HG03565 (cell line): ENCODE data around the gene RFTN1.

ENCODE experiments used
- ATAC-seq: cut with Tn5 transposase; IDR thresholded peaks from one replicate; pipeline ENCODE4 v1.9.1; 2021; ENCODE audit warnings: mild to moderate bottlenecking, moderate library complexity; ENCODE audit not compliant: unreplicated experiment

The RFTN1 gene

DNA sequence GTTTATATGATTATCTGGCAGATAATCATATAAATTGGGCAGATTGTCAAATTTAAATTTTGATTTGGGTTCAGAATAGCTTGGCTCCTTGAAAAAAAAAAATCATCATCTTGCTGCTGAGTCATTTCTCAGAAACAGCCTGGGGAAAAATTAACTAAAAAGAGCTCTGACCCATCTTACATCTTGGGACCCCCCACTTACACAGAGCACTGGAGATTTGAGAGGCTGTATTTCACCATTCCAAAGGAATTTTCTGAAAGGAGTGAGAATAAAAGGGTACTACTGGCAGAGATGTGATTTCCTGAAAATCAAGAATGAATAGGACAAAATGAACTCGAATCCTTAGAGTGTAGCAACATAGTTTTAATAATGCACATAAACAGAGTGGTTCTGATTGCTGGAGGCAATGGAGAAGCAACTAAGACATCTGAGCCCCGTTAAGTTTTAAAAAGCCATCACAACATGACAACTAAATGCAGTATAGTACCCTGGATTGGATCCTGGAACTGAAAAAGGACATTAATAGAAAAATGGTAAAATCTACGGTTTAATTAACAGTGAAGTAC, 97.5 kb downstream of the RFTN1 start:
- no peak for ATAC-seq

DNA sequence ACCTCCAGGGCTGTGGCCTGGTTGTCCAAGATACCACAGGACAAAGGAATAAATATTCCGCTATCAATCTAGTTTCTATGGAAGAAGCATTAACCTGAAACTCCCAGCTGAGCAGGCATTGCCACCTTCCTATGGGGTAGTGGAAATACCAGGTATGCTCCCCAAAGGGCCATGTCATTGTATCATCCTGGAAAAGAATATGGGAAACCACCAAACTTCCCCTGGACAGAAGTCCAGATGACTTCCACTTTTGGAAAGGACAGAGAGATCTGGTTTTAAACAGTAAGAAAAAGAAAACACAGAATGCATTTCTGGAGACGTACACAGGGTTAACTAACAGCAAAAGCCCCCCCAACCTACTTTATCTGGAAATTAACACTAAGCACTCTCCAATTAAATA, 100.2 kb downstream of the RFTN1 start:
- ATAC-seq: no peak

DNA sequence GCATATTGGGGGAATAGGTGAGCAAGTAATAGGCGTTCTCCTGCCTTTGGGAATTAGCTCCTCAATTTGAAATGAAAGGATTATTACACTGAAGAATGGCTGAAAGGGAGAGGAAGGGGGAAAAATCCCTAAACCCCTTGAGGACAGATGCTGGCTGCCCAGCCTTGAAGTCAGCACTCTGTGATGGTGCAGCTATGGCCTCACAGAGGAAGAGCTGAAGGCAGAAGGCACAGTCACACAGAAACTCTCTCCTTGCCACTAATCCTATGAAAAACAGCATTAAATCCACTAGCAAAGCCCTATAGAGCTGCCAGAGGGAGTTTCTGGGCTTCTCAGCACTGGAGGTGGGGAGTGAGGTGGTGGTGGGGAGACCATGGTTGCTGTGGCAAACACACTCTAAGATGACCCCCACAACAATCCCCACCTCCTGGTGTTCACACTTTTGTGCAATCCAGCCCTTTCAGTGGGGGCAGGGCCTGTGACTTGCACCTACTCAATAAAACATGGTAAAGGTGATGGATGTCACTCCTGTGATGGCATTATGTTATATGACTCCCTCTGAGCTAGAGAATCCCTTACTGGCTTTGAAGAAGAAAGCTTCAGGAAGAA, 101.2 kb downstream of the RFTN1 start:
- no peak for ATAC-seq

DNA sequence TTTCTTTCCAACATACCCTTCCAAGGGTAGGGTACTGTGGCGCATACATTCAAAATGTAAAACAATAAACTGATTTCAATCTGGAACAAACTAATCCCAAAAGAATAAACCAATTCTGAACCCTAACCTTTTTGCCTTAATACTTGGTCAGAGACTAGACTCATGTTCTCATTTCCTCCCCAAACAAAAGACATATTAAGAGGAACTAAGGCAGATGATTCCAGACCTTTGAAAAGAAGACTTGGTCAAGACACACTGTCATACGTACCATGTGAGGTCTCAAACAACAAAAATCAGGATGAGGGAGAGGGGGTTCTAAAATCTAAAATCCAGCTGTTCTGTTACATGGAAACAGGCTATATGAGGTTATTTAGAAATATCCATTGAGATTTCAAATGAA, 102.1 kb downstream of the RFTN1 start:
- ATAC-seq: no peak

DNA sequence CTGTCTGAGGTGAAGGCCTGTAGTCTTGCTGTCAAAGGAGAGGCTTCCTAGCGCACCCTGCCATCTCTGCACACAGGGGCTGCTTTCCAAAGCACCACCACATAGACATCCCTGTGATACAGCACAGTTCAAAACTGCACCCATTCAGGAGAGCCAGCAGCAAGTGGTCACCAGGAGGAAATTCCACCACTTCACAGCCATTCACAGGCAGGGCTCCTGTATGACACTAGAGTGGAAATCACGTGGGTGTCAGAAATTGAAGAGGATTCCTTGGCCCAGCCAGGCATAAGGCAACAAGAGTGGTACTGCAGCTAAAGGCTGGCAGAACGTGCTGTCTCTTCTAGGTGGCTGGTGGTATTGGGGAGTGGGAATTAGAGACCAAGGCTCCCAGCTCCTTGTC, 102.8 kb downstream of the RFTN1 start:
- ATAC-seq: no peak

DNA sequence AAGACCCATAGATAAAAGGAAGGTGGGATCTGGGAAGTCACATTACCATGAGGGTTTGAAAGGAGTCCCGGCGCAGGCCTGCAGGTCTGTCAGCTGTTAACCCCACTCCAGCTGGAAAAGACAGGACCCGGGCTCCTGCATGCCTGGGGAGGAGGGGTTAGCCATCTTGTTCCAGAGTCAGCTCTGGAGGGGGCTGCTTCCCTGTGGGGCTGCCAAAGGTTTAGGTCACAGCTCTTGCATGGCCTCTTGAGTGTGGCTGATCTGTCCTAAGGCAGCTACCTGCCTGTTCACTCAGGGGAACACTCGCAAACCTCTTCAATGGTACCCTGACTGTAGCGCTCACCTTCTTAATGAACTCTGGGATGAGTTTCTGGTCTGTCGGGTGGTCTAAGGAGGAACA, 104.5 kb downstream of the RFTN1 start:
- no peak for ATAC-seq

DNA sequence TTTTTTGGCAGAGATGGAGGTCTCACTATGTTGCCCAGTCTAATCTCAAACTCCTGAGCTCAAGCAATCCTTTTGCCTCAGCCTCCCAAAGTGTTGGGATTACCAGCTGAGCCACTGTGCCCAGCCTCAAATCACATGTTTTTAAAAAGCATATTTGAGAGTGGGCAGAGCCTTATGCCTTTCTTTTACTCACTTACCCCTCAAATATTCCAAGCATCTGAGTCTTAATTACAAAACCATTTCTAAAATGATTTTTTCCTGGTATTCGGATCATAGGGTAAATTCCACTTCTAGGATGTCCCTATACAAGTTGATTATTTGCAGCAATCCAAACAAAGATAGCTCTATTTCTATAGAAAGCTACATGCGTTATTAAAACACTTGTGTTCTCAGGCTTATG, 106.1 kb downstream of the RFTN1 start:
- no peak for ATAC-seq

DNA sequence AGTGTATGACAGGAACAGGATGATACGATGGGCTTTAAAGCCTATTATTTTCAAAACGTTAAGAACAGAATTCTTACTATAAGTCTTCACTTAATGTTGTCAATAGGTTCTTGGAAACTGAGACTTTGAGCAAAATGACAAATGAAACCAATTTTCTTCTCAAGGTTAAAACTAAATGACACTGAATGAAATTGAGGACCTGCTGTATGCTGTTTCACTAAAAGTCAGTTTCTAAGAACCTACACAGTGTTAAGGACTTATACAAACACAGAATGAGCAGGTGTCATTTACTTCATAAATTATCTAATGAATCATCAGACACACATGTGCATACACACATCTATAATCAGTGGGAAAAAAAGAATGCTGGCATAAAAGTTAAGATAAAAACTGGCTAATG, 106.9 kb downstream of the RFTN1 start:
- no peak for ATAC-seq

DNA sequence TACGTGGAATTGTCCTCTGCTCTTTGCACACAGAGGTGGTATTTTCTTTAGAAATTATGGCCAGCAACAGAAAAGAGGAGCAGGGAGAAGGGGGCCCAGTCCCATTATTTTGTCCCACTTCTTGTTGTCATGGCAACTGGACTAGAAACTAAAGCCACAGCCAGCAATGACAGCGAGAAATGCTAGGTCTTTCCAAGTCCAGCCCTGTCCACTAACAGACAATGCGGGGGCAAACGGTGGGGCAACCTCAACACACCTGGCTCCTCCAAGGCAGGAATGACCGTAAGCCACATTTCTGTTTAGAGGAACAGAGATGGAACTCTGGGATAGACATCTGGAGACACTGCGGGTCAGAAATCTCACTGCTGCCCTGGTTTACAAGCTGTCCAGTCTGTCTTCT, 107.3 kb downstream of the RFTN1 start:
- no peak for ATAC-seq

DNA sequence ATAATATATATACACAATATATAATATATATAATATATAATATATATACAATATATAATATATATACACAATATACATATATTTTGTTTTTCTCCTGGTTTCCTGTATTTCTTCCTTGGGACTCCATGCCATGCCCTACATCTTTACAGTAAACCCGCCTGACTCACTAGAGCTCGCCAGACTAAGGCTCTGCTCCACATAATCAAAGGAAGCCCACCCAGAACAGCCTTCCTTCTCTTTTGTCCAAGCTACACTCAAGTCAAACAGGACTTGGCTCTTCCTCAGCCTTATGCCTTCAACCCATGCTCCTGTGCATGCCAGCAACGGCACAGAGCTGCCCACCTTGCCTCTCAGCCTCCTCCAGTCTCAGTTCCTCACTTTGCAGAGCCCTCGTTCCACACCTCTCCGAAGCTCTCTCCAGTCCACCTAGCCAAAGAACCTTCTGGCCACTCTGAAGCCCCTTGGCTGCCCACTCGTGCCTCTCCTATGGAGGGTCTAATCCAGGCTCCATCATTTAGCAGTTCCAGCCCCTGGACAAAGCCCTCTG, 109.1 kb downstream of the RFTN1 start:
- no peak for ATAC-seq

DNA sequence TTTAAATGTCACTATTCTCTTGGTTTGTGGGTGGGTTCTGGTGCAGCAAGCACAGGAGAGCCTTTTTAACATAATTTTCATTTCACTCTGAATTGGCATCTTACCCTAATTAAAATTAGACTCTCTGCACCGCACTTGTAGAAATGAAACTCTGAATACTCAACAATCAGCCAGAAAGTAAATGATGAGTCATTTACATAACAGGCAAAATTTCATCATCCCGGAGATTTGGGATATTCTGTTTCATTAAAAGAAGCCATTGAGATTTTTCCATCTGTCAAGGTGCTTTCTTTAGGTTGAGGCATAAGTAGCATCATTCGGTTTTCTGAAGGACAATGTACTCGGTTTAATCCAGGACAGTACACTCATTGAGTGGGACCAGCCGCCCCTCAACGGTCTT, 111.0 kb downstream of the RFTN1 start:
- ATAC-seq: no peak

DNA sequence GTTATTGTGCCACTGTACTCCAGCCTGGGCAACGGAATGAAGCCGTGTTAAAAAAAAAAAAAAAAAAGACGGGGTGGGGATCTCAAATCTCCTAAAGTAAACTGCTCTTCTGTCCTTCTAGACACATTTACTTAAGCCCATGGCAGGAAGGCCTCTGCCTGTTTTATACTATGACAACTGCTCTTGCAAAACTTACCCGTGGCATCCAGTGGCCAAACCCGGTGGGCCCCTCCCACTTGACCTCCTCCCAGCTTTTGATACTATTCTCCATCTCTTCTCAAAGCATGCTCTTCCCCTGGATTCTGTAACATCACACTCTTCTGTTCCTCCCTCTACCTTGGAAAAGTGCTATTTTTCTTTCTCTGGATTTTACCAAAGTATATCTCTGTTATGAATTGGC, 112.2 kb downstream of the RFTN1 start:
- no peak for ATAC-seq

DNA sequence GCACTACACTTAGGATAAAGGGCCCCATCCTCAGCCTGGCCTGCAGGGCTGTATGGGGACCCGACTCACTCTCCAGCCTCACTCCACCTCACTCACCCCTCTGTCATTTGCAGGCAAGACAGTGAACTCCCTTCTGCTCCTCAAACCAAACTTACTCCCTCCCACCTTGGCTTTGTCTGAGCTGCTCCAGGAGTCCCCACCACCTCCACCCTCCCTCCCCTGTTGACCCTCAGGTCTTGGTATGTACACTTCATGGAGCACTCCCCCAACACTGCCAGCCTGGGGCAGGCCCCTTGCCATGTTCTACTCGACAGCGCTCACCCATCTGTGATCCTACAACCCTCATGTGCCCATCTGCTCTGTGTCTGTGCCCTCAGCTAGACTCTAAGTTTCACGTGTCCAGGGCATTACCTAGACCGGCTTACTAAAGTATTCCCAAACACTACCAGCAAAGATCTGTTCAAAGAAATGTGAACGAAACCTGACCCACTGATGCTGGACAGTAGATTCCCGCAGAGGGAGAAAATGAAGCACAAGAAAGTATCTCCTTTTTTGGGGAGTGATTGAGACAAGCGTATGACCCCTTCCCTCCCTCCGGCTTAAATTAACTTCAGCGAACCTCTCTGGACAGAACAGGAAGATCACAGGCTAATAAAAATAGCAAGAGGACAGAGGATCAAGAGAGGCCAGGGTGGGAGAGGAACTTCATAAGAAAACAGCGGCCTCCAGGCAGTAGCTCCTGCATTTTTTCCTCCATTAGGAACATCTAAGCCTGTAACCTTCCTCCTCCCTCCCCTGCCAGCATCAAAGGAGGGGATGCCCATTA, 113.2 kb downstream of the RFTN1 start:
- no peak for ATAC-seq

DNA sequence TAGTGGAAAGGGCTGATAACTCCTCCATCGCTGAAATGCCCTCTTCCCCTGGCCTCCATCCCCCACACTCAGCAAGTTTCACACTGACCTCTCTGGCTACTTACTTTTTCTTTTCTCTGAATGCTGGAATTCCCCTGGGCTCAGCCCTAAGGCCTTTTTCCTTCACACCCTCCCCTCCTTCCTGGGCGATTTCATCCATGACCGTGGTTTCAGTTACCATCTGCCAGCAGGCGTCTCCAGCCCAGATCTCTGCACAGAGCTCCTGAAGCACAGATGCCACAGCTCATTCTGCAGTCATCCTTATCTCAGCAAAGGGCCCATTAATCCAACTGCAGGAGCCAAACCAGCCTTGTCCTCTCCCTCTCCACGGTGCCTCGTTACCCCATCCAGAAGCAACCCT, 114.0 kb downstream of the RFTN1 start:
- no peak for ATAC-seq

DNA sequence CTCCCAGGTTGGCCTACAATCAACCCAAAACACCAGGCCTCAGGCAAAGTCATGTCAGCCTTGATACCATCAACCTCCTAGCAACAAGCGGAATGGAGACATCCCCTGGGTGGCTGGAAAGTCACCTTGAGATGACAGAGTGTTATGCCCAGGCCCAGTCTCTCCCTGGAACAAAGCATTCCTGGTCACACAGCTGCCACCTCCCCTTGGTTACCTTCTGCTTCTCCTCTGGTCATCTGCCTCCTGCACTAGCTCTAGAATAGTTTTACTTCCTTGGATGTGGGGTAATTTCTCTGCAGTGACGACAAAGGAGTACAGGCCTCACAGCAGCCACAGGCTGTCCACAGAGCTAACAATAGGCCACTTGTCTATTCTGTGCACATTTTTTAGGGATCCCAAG, 114.9 kb downstream of the RFTN1 start:
- no peak for ATAC-seq

DNA sequence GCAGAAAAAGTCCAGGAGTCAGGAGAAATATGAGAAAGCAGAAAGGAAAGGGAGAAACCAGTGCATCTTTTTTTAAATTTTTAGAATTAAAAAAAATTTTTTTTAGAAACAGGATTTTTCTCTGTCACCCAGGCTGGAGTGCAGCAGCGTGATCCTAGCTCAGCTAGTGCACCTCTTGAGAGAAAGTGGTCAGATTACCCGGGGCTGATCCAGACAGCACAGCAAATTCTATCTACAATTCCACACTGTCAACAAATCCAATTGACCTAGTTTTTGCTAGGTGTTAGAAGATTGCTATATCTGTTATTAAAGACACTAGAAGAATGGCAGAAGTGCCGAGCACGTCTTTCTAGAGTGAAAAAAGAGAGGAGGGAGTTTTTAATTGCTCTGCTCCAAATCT, 117.3 kb downstream of the RFTN1 start:
- ATAC-seq: no peak

DNA sequence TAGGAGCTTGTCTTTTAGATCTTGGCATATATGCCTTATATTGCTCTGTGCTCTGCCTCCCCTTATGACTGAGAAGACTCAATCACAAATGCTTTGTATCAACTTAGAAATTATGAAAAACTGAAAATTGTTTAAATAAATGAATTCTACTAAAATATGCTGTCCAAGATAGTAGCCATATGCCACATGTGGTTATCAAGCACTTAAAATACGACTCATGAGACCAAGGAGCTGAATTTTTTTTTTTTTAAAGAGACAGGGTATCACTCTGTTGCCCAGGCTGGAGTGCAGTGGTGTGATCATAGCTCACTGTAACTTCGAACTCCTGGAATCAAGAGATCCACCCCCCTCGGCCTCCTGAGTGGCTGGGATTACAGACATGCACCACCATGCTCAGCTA, 118.3 kb downstream of the RFTN1 start:
- ATAC-seq: no peak

DNA sequence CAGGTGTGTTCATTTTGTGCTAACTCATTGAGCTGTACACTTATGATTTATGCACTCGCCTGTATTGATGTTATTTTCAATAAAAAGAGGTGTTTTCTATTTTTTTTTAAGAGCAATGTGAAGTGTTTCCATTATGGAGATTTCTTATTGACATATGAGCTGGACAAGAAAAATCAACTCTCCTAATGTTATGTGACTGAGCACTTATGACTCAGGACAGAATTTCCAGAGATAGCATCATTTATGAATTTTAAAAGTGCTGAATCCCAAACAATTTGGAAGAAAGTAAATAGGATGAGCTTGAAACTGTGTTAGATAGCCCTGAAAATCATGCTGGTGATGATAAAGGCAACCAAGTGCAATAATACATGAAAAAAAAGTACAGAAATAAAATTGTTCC, 118.9 kb downstream of the RFTN1 start:
- ATAC-seq: no peak

DNA sequence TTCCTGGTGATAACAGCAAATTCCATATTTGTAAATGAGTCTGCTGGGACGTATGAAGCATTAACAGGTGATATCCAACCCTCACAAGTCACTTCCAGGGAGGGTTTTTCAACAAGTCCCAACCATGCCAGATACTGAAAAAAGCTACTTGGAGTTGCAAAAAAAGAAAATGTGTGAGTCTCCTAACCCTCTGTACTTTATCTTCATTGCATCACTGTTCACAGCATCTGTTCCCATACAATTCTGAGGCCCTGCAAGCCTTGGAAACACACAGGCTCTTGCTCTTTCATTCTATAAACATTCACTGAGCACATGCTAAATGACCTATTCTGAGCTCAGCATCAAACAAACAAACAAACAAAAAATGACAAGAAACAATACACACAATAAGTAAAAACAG, 120.8 kb downstream of the RFTN1 start:
- no peak for ATAC-seq

DNA sequence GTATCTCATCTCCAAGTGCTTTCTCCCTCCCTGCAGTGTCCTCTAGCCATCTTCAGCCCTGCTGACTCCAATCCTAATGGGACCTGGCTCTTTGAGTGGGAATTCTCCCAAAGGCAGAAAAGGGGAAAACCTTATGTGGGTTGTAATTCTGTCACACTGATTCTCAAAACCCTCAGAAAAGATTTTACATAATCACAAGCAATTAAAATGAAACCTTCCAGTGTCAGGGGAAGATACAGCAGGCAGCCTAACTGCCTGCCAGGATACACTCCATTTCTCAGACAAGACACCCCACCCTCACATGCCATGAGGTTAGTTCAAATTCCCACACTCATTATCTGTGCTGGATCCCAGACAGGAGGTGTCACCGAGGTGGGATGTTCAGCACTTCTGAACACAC, 121.4 kb downstream of the RFTN1 start:
- ATAC-seq: no peak

DNA sequence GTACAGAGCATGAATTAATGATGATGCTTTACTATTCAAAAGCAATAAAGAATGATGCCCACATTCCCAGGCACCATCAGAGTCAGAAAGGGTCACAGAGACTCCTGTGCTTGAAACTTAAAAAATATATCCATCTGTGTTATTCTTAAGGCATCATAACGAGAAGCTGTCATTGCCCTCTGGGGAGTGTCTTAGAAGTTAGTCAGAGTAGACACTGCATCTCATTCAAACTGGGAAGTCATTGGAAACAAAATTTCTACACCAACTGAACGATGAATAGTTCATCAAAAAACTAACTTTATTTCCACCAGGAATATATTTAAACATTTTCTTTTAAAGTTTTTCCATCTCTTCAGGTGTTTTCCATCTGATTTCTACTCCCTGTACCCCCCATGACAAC, 122.9 kb downstream of the RFTN1 start:
- no peak for ATAC-seq

DNA sequence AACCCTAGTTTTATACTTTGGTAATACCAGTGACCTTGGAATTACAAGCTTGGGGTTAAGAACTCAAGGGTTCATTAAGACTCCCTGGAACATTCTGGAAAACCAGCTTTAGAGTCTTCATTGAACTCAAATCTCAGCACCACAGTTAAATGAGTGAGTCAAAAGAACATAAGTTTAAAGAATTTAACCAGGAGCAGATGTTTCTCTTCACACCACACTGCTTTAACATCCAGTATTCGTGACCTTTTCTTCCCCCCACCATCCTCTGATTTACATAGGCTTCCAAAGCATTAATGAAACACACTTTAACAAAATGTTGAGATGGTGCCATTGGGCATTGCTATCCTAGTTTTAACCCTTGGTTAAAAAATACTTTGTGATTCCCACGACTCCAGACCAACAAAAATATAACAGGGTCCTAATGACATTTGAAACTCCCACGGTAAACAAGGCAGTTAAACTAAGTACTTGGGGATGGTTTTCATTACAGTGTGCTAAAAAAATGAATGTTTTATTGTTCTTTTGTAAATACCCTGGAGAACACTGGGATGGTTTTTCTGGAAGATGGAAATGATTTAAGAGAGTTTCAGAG, 124.6 kb downstream of the RFTN1 start:
- no peak for ATAC-seq
